ENCODE measurements around the gene SI. TPM values are rescaled to one million over a fixed set of nuclear protein-coding genes. Genes with fewer than 3 reads are reported as not detected.
"Not testable (repeated sequence)": the region's sequence is repeated elsewhere in the genome, so short reads cannot be mapped to it uniquely, and the experiment has no call there.

SI gene
- total and polyA plus RNA-seq, 2 of the 4 experiments (the other 2 are of a cell fraction): not detected

- H3K4me3 ChIP-seq (ENCODE audit: insufficient read depth, low read depth, low read length); H2AK5ac ChIP-seq (ENCODE audit: low read depth, low read length); H3K9me3 ChIP-seq (ENCODE audit: control insufficient read depth, insufficient read depth, low read length); ATAC-seq (ENCODE audit: low read depth); H3K27me3 ChIP-seq (ENCODE audit: control insufficient read depth, insufficient read depth, low read length); in situ Hi-C loops (cut with MboI; ENCODE audit: low sequenced_read_pairs); DNase-seq; H3K9ac ChIP-seq (ENCODE audit: low read depth, low read length); H3K4me1 ChIP-seq (ENCODE audit: control insufficient read depth, insufficient read depth, low read length); dilution Hi-C loops (cut with HindIII; ENCODE audit: low sequenced_read_pairs, unreplicated experiment); H2AFZ ChIP-seq (replicated peaks; ENCODE audit: low read length, poor library complexity); BruUV-seq (replicated peaks); H3K56ac ChIP-seq (ENCODE audit: extremely low read depth, insufficient read depth, low read length); H2BK20ac ChIP-seq (ENCODE audit: low read depth, low read length); H3K27ac ChIP-seq (ENCODE audit: insufficient read depth, low read length); H4K8ac ChIP-seq (ENCODE audit: low read depth in 2 of 2, low read length in 2 of 2); H3K4me2 ChIP-seq (ENCODE audit: low read depth, low read length); H3K36me3 ChIP-seq (ENCODE audit: control insufficient read depth, insufficient read depth, low read length); H2BK15ac ChIP-seq (ENCODE audit: low read depth, low read length); H2AK9ac ChIP-seq (replicated peaks; ENCODE audit: low read depth, low read length, poor library complexity); H4K20me1 ChIP-seq (ENCODE audit: insufficient read depth, low read length); H2BK5ac ChIP-seq (ENCODE audit: low read depth, low read length, poor library complexity, severe bottlenecking); H3K79me1 ChIP-seq (ENCODE audit: low read depth in 1 of 2, low read length in 2 of 2); H3K4ac ChIP-seq (ENCODE audit: low read depth, low read length); H4K5ac ChIP-seq (ENCODE audit: low read depth, low read length); H4K91ac ChIP-seq (ENCODE audit: insufficient read depth, low read depth, low read length); CTCF ChIA-PET; H2BK120ac ChIP-seq (ENCODE audit: low read depth, low read length); H3K18ac ChIP-seq (ENCODE audit: low read depth, low read length); H3K9me1 ChIP-seq (ENCODE audit: insufficient read depth, low read length); H3K14ac ChIP-seq (replicated peaks; ENCODE audit: low read depth, low read length); intact Hi-C loops (cut with micrococcal nuclease); H3K23ac ChIP-seq (ENCODE audit: low read depth, low read length); POLR2A ChIA-PET (ENCODE audit: unreplicated experiment): not testable (repeated sequence)
- WGBS, 2 experiments (ENCODE audit: extremely low coverage in 2 of 2, insufficient read length in 1 of 2): no CpG with 5 or more reads among the region's 7 CpGs
Observed at GRCh38 chr3:164951403-164951802, 126.9 kb downstream of the SI start.

All from IMR-90 (cell line).